ENCODE results near the gene REG4.
A peak's percentile ranks its signal among the peaks of the same experiment; 100 is the strongest.

Gene REG4

DNA sequence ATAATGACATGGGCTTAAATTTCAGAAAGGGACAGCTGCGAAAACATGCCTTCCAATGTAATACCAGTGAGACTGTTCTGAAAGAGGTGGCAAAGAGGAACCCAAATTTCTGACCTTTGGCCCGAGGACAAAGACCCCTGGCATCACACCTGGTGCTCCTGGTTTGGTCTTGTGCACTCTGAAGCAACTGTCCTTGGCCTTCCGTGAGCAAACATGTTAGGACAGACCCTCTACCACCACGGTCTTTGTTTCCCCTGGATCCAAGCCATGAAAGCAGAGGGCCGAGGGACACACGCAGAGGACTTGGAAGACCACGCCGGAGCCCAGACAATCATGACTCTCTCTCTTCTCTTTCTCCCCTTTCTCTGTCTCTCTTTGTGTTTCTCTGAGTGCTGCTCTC, 6.0 kb downstream of the REG4 start:
- Histone ChIP-seq H3F3A (ENCODE audit: low read depth) (no peaks in the 10 kb centered on the region), H3K79me2 (ENCODE audit: insufficient read depth, low read length) (no peaks in the 10 kb centered on the region)

DNA sequence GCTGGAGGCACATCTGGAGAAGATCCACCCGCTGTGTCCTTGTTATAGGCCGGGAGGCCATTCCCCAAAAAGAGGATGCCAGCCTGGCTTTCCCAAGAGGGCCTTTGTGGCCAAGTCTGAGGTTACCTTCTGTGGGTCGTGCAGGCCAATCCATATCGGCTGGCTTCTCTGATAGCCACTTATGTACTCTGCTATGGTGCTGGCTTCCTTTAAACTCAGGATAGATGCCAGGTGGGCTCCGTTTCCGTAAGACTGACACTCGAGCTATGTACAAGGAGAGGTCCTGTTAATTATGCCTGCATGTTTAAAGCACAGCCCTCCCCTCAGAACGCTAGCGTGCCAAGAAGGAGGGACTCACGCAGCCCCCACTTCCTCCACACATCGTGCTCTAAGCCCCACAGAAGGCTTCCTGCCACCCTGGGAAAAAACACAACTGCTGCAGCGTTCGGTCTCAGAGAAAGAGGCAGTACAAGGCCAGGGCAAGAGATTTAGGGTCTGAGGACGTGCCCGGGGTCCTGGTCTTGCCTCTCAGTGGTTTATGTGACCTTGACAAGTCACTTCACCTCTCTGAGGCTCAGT, 11.6 kb downstream of the REG4 start:
- no peak overlapping the region for H3K4me3 ChIP-seq (ENCODE audit: low read length, poor library complexity, severe bottlenecking)
- H2AFZ ChIP-seq (ENCODE audit: low read length): peak overlapping the region; percentile 64
- no peaks in the 10 kb centered on the region for H3F3A ChIP-seq (ENCODE audit: low read depth)
- no peaks in the 10 kb centered on the region for H3K79me2 ChIP-seq (ENCODE audit: insufficient read depth, low read length)
- no peaks in the 10 kb centered on the region for H3K4me1 ChIP-seq (ENCODE audit: insufficient read depth, low read length, poor library complexity, severe bottlenecking)
- H3K36me3 ChIP-seq (ENCODE audit: insufficient read depth, low read length): no peaks in the 10 kb centered on the region
- H3K9ac ChIP-seq (ENCODE audit: low read depth, low read length, poor library complexity, severe bottlenecking): no peak overlapping the region
- H3K4me2 ChIP-seq (ENCODE audit: low read depth, low read length, poor library complexity, severe bottlenecking): peak overlapping the region; percentile 6
- H3K9me3 ChIP-seq (ENCODE audit: insufficient read depth, low read depth, low read length): no peaks in the 10 kb centered on the region
- TF ChIP-seq, protein P1, sequence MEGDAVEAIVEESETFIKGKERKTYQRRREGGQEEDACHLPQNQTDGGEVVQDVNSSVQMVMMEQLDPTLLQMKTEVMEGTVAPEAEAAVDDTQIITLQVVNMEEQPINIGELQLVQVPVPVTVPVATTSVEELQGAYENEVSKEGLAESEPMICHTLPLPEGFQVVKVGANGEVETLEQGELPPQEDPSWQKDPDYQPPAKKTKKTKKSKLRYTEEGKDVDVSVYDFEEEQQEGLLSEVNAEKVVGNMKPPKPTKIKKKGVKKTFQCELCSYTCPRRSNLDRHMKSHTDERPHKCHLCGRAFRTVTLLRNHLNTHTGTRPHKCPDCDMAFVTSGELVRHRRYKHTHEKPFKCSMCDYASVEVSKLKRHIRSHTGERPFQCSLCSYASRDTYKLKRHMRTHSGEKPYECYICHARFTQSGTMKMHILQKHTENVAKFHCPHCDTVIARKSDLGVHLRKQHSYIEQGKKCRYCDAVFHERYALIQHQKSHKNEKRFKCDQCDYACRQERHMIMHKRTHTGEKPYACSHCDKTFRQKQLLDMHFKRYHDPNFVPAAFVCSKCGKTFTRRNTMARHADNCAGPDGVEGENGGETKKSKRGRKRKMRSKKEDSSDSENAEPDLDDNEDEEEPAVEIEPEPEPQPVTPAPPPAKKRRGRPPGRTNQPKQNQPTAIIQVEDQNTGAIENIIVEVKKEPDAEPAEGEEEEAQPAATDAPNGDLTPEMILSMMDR (conservative IDR thresholded peaks at IDR 0.05; ENCODE audit: low read length): no peak
- no peak for TF ChIP-seq EZH2phosphoT487 (IDR thresholded peaks at IDR 0.05; ENCODE audit: borderline replicate concordance)
- no peaks in the 10 kb centered on the region for H3K9me2 ChIP-seq (replicated peaks; ENCODE audit: low read depth, low read length)
- H3K27me3 ChIP-seq (ENCODE audit: insufficient read depth, low read length, poor library complexity, severe bottlenecking): no peaks in the 10 kb centered on the region
- no peaks in the 10 kb centered on the region for H4K20me1 ChIP-seq (ENCODE audit: insufficient read depth, low read length, poor library complexity, severe bottlenecking)

More for the DNA sequence above, 6.0 kb downstream of the REG4 start:
- no peak overlapping the region for H2AFZ ChIP-seq (ENCODE audit: low read length)
- TF ChIP-seq, protein P1 (conservative IDR thresholded peaks at IDR 0.05; ENCODE audit: low read length): no peak
- TF ChIP-seq EZH2phosphoT487 (IDR thresholded peaks at IDR 0.05; ENCODE audit: borderline replicate concordance): no peak
- H3K9me3 ChIP-seq (ENCODE audit: insufficient read depth, low read depth, low read length): no peaks in the 10 kb centered on the region
- H4K20me1 ChIP-seq (ENCODE audit: insufficient read depth, low read length, poor library complexity, severe bottlenecking): no peaks in the 10 kb centered on the region
- no peaks in the 10 kb centered on the region for H3K4me1 ChIP-seq (ENCODE audit: insufficient read depth, low read length, poor library complexity, severe bottlenecking)
- H3K9ac ChIP-seq (ENCODE audit: low read depth, low read length, poor library complexity, severe bottlenecking): no peak overlapping the region
- H3K27me3 ChIP-seq (ENCODE audit: insufficient read depth, low read length, poor library complexity, severe bottlenecking): no peaks in the 10 kb centered on the region
- H3K9me2 ChIP-seq (replicated peaks; ENCODE audit: low read depth, low read length): no peaks in the 10 kb centered on the region
- no peak overlapping the region for H3K4me2 ChIP-seq (ENCODE audit: low read depth, low read length, poor library complexity, severe bottlenecking)
- H3K36me3 ChIP-seq (ENCODE audit: insufficient read depth, low read length): no peaks in the 10 kb centered on the region
- H3K4me3 ChIP-seq (ENCODE audit: low read length, poor library complexity, severe bottlenecking): no peak overlapping the region

DNA sequence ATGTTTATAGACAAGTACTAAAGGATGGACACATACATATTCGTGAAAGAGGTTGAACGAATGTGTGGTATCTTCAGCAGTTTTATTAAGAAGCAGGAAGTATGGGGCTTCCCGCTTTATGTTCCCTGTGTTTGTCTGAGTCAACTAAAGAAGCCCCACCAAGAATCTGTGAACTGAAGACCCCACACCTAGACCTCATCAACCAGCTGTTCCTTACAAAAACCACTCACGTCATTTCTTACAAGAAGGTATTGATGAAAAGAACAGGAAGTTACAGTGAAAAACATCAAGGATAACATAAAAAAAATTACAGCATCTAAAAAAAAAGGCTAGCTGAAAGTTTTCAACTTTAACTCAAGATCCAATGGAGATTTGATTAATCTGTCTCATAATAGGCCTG, 12.3 kb downstream of the REG4 start:
- no peaks in the 10 kb centered on the region for H4K20me1 ChIP-seq (ENCODE audit: insufficient read depth, low read length, poor library complexity, severe bottlenecking)
- no peak overlapping the region for H3K4me3 ChIP-seq (ENCODE audit: low read length, poor library complexity, severe bottlenecking)
- no peaks in the 10 kb centered on the region for H3K79me2 ChIP-seq (ENCODE audit: insufficient read depth, low read length)
- H3K4me1 ChIP-seq (ENCODE audit: insufficient read depth, low read length, poor library complexity, severe bottlenecking): no peaks in the 10 kb centered on the region
- no peaks in the 10 kb centered on the region for H3K9me3 ChIP-seq (ENCODE audit: insufficient read depth, low read depth, low read length)
- H3K9me2 ChIP-seq (replicated peaks; ENCODE audit: low read depth, low read length): no peaks in the 10 kb centered on the region
- H3F3A ChIP-seq (ENCODE audit: low read depth): no peaks in the 10 kb centered on the region
- H3K4me2 ChIP-seq (ENCODE audit: low read depth, low read length, poor library complexity, severe bottlenecking): no peak overlapping the region
- H3K9ac ChIP-seq (ENCODE audit: low read depth, low read length, poor library complexity, severe bottlenecking): no peak overlapping the region
- no peaks in the 10 kb centered on the region for H3K36me3 ChIP-seq (ENCODE audit: insufficient read depth, low read length)
- H3K27me3 ChIP-seq (ENCODE audit: insufficient read depth, low read length, poor library complexity, severe bottlenecking): no peaks in the 10 kb centered on the region
- H2AFZ ChIP-seq (ENCODE audit: low read length): peak overlapping the region; percentile 64; the same call in 1 of the 2 replicates
- TF ChIP-seq EZH2phosphoT487 (IDR thresholded peaks at IDR 0.05; ENCODE audit: borderline replicate concordance): no peak
- TF ChIP-seq, protein P1 (conservative IDR thresholded peaks at IDR 0.05; ENCODE audit: low read length): no peak
